Measurements from ENCODE around the gene PTBP1.
A peak's percentile ranks its signal among the peaks of the same experiment; 100 is the strongest.
"Not testable (repeated sequence)": the region's sequence is repeated elsewhere in the genome, so short reads cannot be mapped to it uniquely, and the experiment has no call there.

PTBP1 gene

GRCh38 chr19:842802-843179 lies 45.5 kb downstream of the PTBP1 start:
- not testable (repeated sequence) for H3K4me1 ChIP-seq (ENCODE audit: control insufficient read depth, insufficient read depth, low read length)
- peaks cover 15% of the 10 kb centered on the region for H3K27me3 ChIP-seq (ENCODE audit: control insufficient read depth, insufficient read depth, low read length)

GRCh38 chr19:843180-843835 lies 46.1 kb downstream of the PTBP1 start:
- Histone ChIP-seq H3K9ac (ENCODE audit: low read depth, low read length) (no peak overlapping the region), H3K27me3 (ENCODE audit: control insufficient read depth, insufficient read depth, low read length) (peaks cover 15% of the 10 kb centered on the region)

More at GRCh38 chr19:842802-843179, 45.5 kb downstream of the PTBP1 start:
- H3K36me3 ChIP-seq (ENCODE audit: control insufficient read depth, insufficient read depth, low read length); H3K4me3 ChIP-seq (ENCODE audit: low read depth, low read length); H3K27ac ChIP-seq (ENCODE audit: low read depth, low read length); H3K9ac ChIP-seq (ENCODE audit: low read depth, low read length); H3K9me3 ChIP-seq (ENCODE audit: control insufficient read depth, insufficient read depth, low read length): not testable (repeated sequence)

GRCh38 chr19:843836-844545 lies 46.7 kb downstream of the PTBP1 start:
- Histone ChIP-seq H3K4me1 (ENCODE audit: control insufficient read depth, insufficient read depth, low read length) (no peaks in the 10 kb centered on the region), H3K4me3 (ENCODE audit: low read depth, low read length) (peak overlapping the region; percentile 32; the same call in 1 of the 2 replicates), H3K27me3 (ENCODE audit: control insufficient read depth, insufficient read depth, low read length) (peaks cover 15% of the 10 kb centered on the region), H3K9ac (ENCODE audit: low read depth, low read length) (no peak overlapping the region), H3K36me3 (ENCODE audit: control insufficient read depth, insufficient read depth, low read length) (no peaks in the 10 kb centered on the region), H3K9me3 (ENCODE audit: control insufficient read depth, insufficient read depth, low read length) (no peaks in the 10 kb centered on the region), H3K27ac (ENCODE audit: low read depth, low read length) (no peak overlapping the region)

More at GRCh38 chr19:843180-843835, 46.1 kb downstream of the PTBP1 start:
- no peak overlapping the region for H3K27ac ChIP-seq (ENCODE audit: low read depth, low read length)
- no peaks in the 10 kb centered on the region for H3K36me3 ChIP-seq (ENCODE audit: control insufficient read depth, insufficient read depth, low read length)
- H3K9me3 ChIP-seq (ENCODE audit: control insufficient read depth, insufficient read depth, low read length) = no peaks in the 10 kb centered on the region
- no peaks in the 10 kb centered on the region for H3K4me1 ChIP-seq (ENCODE audit: control insufficient read depth, insufficient read depth, low read length)
- peak overlapping the region; percentile 32; the same call in 1 of the 2 replicates for H3K4me3 ChIP-seq (ENCODE audit: low read depth, low read length)

GRCh38 chr19:844546-844971 lies 47.3 kb downstream of the PTBP1 start:
- H3K27ac ChIP-seq (ENCODE audit: low read depth, low read length) = no peak overlapping the region
- H3K27me3 ChIP-seq (ENCODE audit: control insufficient read depth, insufficient read depth, low read length) = peaks cover 15% of the 10 kb centered on the region

GRCh38 chr19:845707-846521 lies 48.7 kb downstream of the PTBP1 start:
- no peak overlapping the region for H3K4me3 ChIP-seq (ENCODE audit: low read depth, low read length)
- H3K27me3 ChIP-seq (ENCODE audit: control insufficient read depth, insufficient read depth, low read length) = peaks cover 15% of the 10 kb centered on the region
- no peaks in the 10 kb centered on the region for H3K36me3 ChIP-seq (ENCODE audit: control insufficient read depth, insufficient read depth, low read length)
- no peaks in the 10 kb centered on the region for H3K9me3 ChIP-seq (ENCODE audit: control insufficient read depth, insufficient read depth, low read length)
- no peak overlapping the region for H3K27ac ChIP-seq (ENCODE audit: low read depth, low read length)
- H3K9ac ChIP-seq (ENCODE audit: low read depth, low read length) = no peak overlapping the region
- no peaks in the 10 kb centered on the region for H3K4me1 ChIP-seq (ENCODE audit: control insufficient read depth, insufficient read depth, low read length)

More at GRCh38 chr19:844546-844971, 47.3 kb downstream of the PTBP1 start:
- Histone ChIP-seq H3K9ac (ENCODE audit: low read depth, low read length) (no peak overlapping the region), H3K4me3 (ENCODE audit: low read depth, low read length) (no peak overlapping the region), H3K36me3 (ENCODE audit: control insufficient read depth, insufficient read depth, low read length) (no peaks in the 10 kb centered on the region), H3K9me3 (ENCODE audit: control insufficient read depth, insufficient read depth, low read length) (no peaks in the 10 kb centered on the region), H3K4me1 (ENCODE audit: control insufficient read depth, insufficient read depth, low read length) (no peaks in the 10 kb centered on the region)

- no peaks in the 10 kb centered on the region for H3K4me1 ChIP-seq (ENCODE audit: control insufficient read depth, insufficient read depth, low read length)
- no peak overlapping the region for H3K9ac ChIP-seq (ENCODE audit: low read depth, low read length)
- no peaks in the 10 kb centered on the region for H3K36me3 ChIP-seq (ENCODE audit: control insufficient read depth, insufficient read depth, low read length)
- peaks cover 5% of the 10 kb centered on the region for H3K27me3 ChIP-seq (ENCODE audit: control insufficient read depth, insufficient read depth, low read length)
- H3K9me3 ChIP-seq (ENCODE audit: control insufficient read depth, insufficient read depth, low read length) = no peaks in the 10 kb centered on the region
- H3K27ac ChIP-seq (ENCODE audit: low read depth, low read length) = no peak overlapping the region
- no peak overlapping the region for H3K4me3 ChIP-seq (ENCODE audit: low read depth, low read length)
Observed at GRCh38 chr19:848386-848921, 51.2 kb downstream of the PTBP1 start.

- H3K9ac ChIP-seq (ENCODE audit: low read depth, low read length); H3K27ac ChIP-seq (ENCODE audit: low read depth, low read length); H3K36me3 ChIP-seq (ENCODE audit: control insufficient read depth, insufficient read depth, low read length); H3K4me1 ChIP-seq (ENCODE audit: control insufficient read depth, insufficient read depth, low read length); H3K27me3 ChIP-seq (ENCODE audit: control insufficient read depth, insufficient read depth, low read length); H3K4me3 ChIP-seq (ENCODE audit: low read depth, low read length); H3K9me3 ChIP-seq (ENCODE audit: control insufficient read depth, insufficient read depth, low read length): not testable (repeated sequence)
Observed at GRCh38 chr19:849195-849594, 51.9 kb downstream of the PTBP1 start.

GRCh38 chr19:850221-850978 lies 53.1 kb downstream of the PTBP1 start:
- Histone ChIP-seq H3K4me3 (ENCODE audit: low read depth, low read length) (no peak overlapping the region), H3K9ac (ENCODE audit: low read depth, low read length) (no peak overlapping the region), H3K27me3 (ENCODE audit: control insufficient read depth, insufficient read depth, low read length) (no peaks in the 10 kb centered on the region), H3K36me3 (ENCODE audit: control insufficient read depth, insufficient read depth, low read length) (no peaks in the 10 kb centered on the region), H3K9me3 (ENCODE audit: control insufficient read depth, insufficient read depth, low read length) (no peaks in the 10 kb centered on the region), H3K4me1 (ENCODE audit: control insufficient read depth, insufficient read depth, low read length) (no peaks in the 10 kb centered on the region), H3K27ac (ENCODE audit: low read depth, low read length) (no peak overlapping the region)

- Histone ChIP-seq H3K4me3 (ENCODE audit: low read depth, low read length) (no peak overlapping the region), H3K9me3 (ENCODE audit: control insufficient read depth, insufficient read depth, low read length) (no peaks in the 10 kb centered on the region), H3K27ac (ENCODE audit: low read depth, low read length) (no peak overlapping the region), H3K4me1 (ENCODE audit: control insufficient read depth, insufficient read depth, low read length) (no peaks in the 10 kb centered on the region), H3K27me3 (ENCODE audit: control insufficient read depth, insufficient read depth, low read length) (no peaks in the 10 kb centered on the region), H3K9ac (ENCODE audit: low read depth, low read length) (no peak overlapping the region), H3K36me3 (ENCODE audit: control insufficient read depth, insufficient read depth, low read length) (no peaks in the 10 kb centered on the region)
Observed at GRCh38 chr19:850979-851335, 53.7 kb downstream of the PTBP1 start.

- H3K9ac ChIP-seq (ENCODE audit: low read depth, low read length) = no peak within 1 kb of the TSS
- no peaks in the 10 kb centered on the region for H3K9me3 ChIP-seq (ENCODE audit: control insufficient read depth, insufficient read depth, low read length)
- no peaks in the 10 kb centered on the region for H3K4me1 ChIP-seq (ENCODE audit: control insufficient read depth, insufficient read depth, low read length)
- no peaks in the 10 kb centered on the region for H3K27me3 ChIP-seq (ENCODE audit: control insufficient read depth, insufficient read depth, low read length)
- H3K36me3 ChIP-seq (ENCODE audit: control insufficient read depth, insufficient read depth, low read length) = no peaks in the 10 kb centered on the region
- no peak within 1 kb of the TSS for H3K4me3 ChIP-seq (ENCODE audit: low read depth, low read length)
- H3K27ac ChIP-seq (ENCODE audit: low read depth, low read length) = no peak within 1 kb of the TSS
Observed at GRCh38 chr19:852136-853013, 55.1 kb downstream of the PTBP1 start, which contains the start of gene ELANE. Gene ELANE, plus strand, starts transcription at chr19:852303. Its CDS starts 26 bp downstream, at chr19:852329.
